ENCODE data around the gene CRB2.
A peak's percentile ranks its signal among the peaks of the same experiment; 100 is the strongest.

CRB2 gene

GRCh38 chr9:123342247-123342646, 13.8 kb upstream of the CRB2 start:
- DNase-seq (ENCODE audit: low read depth) = no peak
- TF ChIP-seq CTCF (conservative IDR thresholded peaks at IDR 0.05; ENCODE audit: control insufficient read depth, insufficient read depth, low read depth, low read length) = no peak
- H3K4me3 ChIP-seq (ENCODE audit: control insufficient read depth, low read depth, low read length) = no peak overlapping the region

GRCh38 chr9:123343443-123344191, 12.4 kb upstream of the CRB2 start:
- peak; percentile 39 for DNase-seq (ENCODE audit: low read depth)
- no peak for TF ChIP-seq CTCF (conservative IDR thresholded peaks at IDR 0.05; ENCODE audit: control insufficient read depth, insufficient read depth, low read depth, low read length)
- no peak overlapping the region for H3K4me3 ChIP-seq (ENCODE audit: control insufficient read depth, low read depth, low read length)

GRCh38 chr9:123344192-123344949, 11.6 kb upstream of the CRB2 start:
- no peak for TF ChIP-seq CTCF (conservative IDR thresholded peaks at IDR 0.05; ENCODE audit: control insufficient read depth, insufficient read depth, low read depth, low read length)
- no peak overlapping the region for H3K4me3 ChIP-seq (ENCODE audit: control insufficient read depth, low read depth, low read length)
- no peak for DNase-seq (ENCODE audit: low read depth)

- no peak overlapping the region for H3K4me3 ChIP-seq (ENCODE audit: control insufficient read depth, low read depth, low read length)
- no peak for DNase-seq (ENCODE audit: low read depth)
- TF ChIP-seq CTCF (conservative IDR thresholded peaks at IDR 0.05; ENCODE audit: control insufficient read depth, insufficient read depth, low read depth, low read length) = no peak
Observed at GRCh38 chr9:123345567-123345955, 10.4 kb upstream of the CRB2 start.

- no peak for DNase-seq (ENCODE audit: low read depth)
- no peak for TF ChIP-seq CTCF (conservative IDR thresholded peaks at IDR 0.05; ENCODE audit: control insufficient read depth, insufficient read depth, low read depth, low read length)
- no peak overlapping the region for H3K4me3 ChIP-seq (ENCODE audit: control insufficient read depth, low read depth, low read length)
Observed at GRCh38 chr9:123346026-123346425, 10.0 kb upstream of the CRB2 start.

- no peak for TF ChIP-seq CTCF (conservative IDR thresholded peaks at IDR 0.05; ENCODE audit: control insufficient read depth, insufficient read depth, low read depth, low read length)
- H3K4me3 ChIP-seq (ENCODE audit: control insufficient read depth, low read depth, low read length) = no peak overlapping the region
- no peak for DNase-seq (ENCODE audit: low read depth)
Observed at GRCh38 chr9:123346826-123347225, 9.2 kb upstream of the CRB2 start.

Measured in fibroblast of mammary gland (primary cell).